Measurements from ENCODE around the gene TSPAN13. TPM values are rescaled to one million over a fixed set of nuclear protein-coding genes. Genes with fewer than 3 reads are reported as not detected.

TSPAN13 gene
- polyA plus RNA-seq, 1 experiment = 4.6 TPM

- no peak for DNase-seq (ENCODE audit: low read depth)
- no peaks in the 10 kb centered on the region for H3K36me3 ChIP-seq (ENCODE audit: control insufficient read depth, insufficient read depth, low read length)
- no peaks in the 10 kb centered on the region for H3K27me3 ChIP-seq (ENCODE audit: control insufficient read depth, insufficient read depth, low read length)
- ChIA-PET CTCF (interaction anchor here (0.6 kb wide), 1 partner anchor 39 kb away, joined by 3 read pairs; no protein-coding TSS in a partner anchor), POLR2A (no interaction called here)
- H3K4me3 ChIP-seq (ENCODE audit: low read depth, low read length) = no peak overlapping the region
- no peak for TF ChIP-seq CTCF (IDR thresholded peaks at IDR 0.05; ENCODE audit: insufficient read depth, low read depth, low read length)
These were observed 29.2 kb upstream of the TSPAN13 start for GRCh38 chr7:16724344-16724743.

DNA sequence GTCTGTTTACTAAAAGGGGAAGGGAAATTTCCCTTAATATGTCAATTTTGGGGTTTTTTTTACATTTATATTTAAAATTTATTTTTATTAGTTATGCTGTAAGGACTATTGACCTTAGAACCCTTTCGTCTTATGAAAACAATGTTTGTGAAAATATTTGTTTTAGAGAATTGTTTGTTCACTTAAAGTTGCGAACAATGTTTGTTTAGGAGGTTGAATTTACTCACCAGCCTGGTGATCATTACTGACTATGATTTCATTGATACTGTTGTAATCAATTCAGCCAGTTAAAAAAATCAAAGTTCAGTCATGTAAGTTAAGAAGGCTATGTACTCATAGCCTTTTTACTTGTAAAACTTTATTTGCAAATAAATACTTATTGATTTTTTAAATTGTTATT is 27.4 kb upstream of the TSPAN13 start:
- Histone ChIP-seq H3K36me3 (ENCODE audit: control insufficient read depth, insufficient read depth, low read length) (no peaks in the 10 kb centered on the region), H3K27me3 (ENCODE audit: control insufficient read depth, insufficient read depth, low read length) (no peaks in the 10 kb centered on the region), H3K4me3 (ENCODE audit: low read depth, low read length) (no peak overlapping the region)
- no peak for DNase-seq (ENCODE audit: low read depth)
- CTCF ChIA-PET = no interaction called here
- TF ChIP-seq CTCF (IDR thresholded peaks at IDR 0.05; ENCODE audit: insufficient read depth, low read depth, low read length) = no peak
- POLR2A ChIA-PET = no interaction called here

DNA sequence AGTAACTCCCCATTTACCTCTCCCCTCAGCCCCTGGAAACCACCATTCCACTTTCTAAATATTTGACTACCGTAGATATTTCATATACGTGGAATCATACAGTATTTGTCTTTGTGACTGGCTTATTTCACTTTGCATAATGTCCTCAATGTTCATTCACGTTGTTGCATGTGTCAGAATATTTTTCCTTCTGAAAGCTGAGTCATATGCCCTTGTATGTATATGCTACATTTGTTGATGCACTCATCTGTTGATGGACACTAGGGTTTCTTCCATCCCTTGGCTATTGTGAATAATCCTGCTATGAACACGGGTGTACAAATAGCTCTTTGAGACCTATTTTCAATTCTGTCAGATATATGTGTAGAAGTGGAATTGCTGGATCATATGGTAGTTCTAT is 25.8 kb upstream of the TSPAN13 start:
- TF ChIP-seq CTCF (IDR thresholded peaks at IDR 0.05; ENCODE audit: insufficient read depth, low read depth, low read length) = no peak
- Histone ChIP-seq H3K36me3 (ENCODE audit: control insufficient read depth, insufficient read depth, low read length) (no peaks in the 10 kb centered on the region), H3K4me3 (ENCODE audit: low read depth, low read length) (no peak overlapping the region), H3K27me3 (ENCODE audit: control insufficient read depth, insufficient read depth, low read length) (no peaks in the 10 kb centered on the region)
- CTCF ChIA-PET = no interaction called here
- POLR2A ChIA-PET = no interaction called here
- DNase-seq (ENCODE audit: low read depth) = no peak

DNA sequence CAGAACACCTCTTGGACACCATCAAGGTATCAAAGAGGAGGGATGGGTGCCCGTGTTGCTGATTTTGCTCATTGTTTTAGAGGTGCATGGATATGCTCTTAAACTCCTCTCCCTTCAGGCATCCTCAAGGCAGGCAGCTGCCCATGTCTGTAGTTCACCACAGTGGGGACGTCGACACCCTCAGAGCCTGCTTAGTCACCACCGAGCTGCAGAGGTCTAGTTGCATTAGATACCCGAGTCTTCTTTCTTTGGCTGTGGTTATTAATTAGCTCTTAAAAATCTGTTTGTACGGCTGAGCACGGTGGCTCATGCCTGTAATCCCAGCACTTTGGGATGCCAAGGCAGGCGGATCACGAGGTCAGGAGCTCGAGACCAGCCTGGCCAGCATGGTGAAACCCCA is 24.7 kb upstream of the TSPAN13 start:
- DNase-seq (ENCODE audit: low read depth) = no peak
- CTCF ChIA-PET = no interaction called here
- Histone ChIP-seq H3K36me3 (ENCODE audit: control insufficient read depth, insufficient read depth, low read length) (no peaks in the 10 kb centered on the region), H3K27me3 (ENCODE audit: control insufficient read depth, insufficient read depth, low read length) (no peaks in the 10 kb centered on the region), H3K4me3 (ENCODE audit: low read depth, low read length) (no peak overlapping the region)
- POLR2A ChIA-PET = no interaction called here
- TF ChIP-seq CTCF (IDR thresholded peaks at IDR 0.05; ENCODE audit: insufficient read depth, low read depth, low read length) = no peak

DNA sequence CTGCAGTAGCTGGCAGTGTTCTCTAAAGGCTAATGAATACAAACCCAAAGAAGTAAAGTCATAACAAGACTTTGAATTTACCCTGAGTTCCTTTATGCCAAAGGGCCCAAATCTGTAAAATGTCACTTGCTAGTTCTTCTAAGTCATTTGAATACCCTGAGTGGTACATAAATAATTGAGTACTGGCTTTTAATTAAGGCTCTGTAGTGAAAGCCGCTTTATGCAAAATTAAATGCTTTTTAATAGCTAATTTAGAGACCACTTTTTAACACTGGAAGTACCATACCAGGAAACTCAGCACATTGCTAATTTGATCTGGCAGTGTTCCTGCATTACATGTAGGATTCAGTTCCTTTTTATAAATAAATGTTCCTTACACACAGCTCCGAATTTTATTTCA is 24.0 kb upstream of the TSPAN13 start:
- Histone ChIP-seq H3K36me3 (ENCODE audit: control insufficient read depth, insufficient read depth, low read length) (no peaks in the 10 kb centered on the region), H3K4me3 (ENCODE audit: low read depth, low read length) (no peak overlapping the region), H3K27me3 (ENCODE audit: control insufficient read depth, insufficient read depth, low read length) (no peaks in the 10 kb centered on the region)
- no peak for TF ChIP-seq CTCF (IDR thresholded peaks at IDR 0.05; ENCODE audit: insufficient read depth, low read depth, low read length)
- DNase-seq (ENCODE audit: low read depth) = no peak
- POLR2A ChIA-PET = no interaction called here
- CTCF ChIA-PET = interaction anchor here (1.0 kb wide), 1 partner anchor 11 kb away, joined by 3 read pairs; no protein-coding TSS in a partner anchor
